ENCODE measurements around the gene TEAD1. TPM values are rescaled to one million over a fixed set of nuclear protein-coding genes. Genes with fewer than 3 reads are reported as not detected.

The TEAD1 gene
- total and polyA plus RNA-seq, 9 of the 15 experiments (the other 6 are each of a cell fraction or from before 2014, with no cell fraction given): 1.7 to 17.7 (median 10.8) TPM

DNA sequence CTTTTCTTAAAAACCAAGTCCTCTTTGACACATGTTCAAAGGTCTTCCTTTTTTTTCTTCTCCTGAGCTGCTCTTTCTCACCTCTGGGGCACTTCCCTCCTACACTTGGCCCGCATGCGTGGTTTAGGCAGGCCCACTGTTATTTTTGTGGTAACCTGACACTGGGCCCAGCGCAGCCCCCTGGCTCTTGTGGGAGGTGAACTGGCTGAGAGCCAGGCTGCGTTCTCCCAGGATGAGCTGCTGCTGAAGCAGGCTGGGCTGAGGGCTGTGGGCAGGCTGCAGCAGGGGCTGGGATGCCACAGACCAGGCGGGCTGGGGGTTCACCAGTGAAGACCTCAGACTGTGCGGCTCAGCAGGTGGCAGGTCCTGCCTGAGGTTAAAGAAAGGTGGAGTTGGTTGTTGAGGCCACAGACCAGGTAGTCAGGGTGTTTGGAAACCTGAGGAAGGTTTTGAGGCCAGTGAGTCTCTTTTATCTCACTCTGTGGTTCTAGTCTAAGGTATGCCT is 72.4 kb downstream of the TEAD1 start (continued):
- TF ChIP-seq, protein P1, sequence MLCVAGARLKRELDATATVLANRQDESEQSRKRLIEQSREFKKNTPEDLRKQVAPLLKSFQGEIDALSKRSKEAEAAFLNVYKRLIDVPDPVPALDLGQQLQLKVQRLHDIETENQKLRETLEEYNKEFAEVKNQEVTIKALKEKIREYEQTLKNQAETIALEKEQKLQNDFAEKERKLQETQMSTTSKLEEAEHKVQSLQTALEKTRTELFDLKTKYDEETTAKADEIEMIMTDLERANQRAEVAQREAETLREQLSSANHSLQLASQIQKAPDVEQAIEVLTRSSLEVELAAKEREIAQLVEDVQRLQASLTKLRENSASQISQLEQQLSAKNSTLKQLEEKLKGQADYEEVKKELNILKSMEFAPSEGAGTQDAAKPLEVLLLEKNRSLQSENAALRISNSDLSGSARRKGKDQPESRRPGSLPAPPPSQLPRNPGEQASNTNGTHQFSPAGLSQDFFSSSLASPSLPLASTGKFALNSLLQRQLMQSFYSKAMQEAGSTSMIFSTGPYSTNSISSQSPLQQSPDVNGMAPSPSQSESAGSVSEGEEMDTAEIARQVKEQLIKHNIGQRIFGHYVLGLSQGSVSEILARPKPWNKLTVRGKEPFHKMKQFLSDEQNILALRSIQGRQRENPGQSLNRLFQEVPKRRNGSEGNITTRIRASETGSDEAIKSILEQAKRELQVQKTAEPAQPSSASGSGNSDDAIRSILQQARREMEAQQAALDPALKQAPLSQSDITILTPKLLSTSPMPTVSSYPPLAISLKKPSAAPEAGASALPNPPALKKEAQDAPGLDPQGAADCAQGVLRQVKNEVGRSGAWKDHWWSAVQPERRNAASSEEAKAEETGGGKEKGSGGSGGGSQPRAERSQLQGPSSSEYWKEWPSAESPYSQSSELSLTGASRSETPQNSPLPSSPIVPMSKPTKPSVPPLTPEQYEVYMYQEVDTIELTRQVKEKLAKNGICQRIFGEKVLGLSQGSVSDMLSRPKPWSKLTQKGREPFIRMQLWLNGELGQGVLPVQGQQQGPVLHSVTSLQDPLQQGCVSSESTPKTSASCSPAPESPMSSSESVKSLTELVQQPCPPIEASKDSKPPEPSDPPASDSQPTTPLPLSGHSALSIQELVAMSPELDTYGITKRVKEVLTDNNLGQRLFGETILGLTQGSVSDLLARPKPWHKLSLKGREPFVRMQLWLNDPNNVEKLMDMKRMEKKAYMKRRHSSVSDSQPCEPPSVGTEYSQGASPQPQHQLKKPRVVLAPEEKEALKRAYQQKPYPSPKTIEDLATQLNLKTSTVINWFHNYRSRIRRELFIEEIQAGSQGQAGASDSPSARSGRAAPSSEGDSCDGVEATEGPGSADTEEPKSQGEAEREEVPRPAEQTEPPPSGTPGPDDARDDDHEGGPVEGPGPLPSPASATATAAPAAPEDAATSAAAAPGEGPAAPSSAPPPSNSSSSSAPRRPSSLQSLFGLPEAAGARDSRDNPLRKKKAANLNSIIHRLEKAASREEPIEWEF (CRISPR knock-in tag; IDR thresholded peaks at IDR 0.05): no peak
- TF ChIP-seq ZNF134 (CRISPR knock-in tag; conservative IDR thresholded peaks at IDR 0.05): no peak
- TF ChIP-seq, protein P2, sequence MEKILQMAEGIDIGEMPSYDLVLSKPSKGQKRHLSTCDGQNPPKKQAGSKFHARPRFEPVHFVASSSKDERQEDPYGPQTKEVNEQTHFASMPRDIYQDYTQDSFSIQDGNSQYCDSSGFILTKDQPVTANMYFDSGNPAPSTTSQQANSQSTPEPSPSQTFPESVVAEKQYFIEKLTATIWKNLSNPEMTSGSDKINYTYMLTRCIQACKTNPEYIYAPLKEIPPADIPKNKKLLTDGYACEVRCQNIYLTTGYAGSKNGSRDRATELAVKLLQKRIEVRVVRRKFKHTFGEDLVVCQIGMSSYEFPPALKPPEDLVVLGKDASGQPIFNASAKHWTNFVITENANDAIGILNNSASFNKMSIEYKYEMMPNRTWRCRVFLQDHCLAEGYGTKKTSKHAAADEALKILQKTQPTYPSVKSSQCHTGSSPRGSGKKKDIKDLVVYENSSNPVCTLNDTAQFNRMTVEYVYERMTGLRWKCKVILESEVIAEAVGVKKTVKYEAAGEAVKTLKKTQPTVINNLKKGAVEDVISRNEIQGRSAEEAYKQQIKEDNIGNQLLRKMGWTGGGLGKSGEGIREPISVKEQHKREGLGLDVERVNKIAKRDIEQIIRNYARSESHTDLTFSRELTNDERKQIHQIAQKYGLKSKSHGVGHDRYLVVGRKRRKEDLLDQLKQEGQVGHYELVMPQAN (IDR thresholded peaks at IDR 0.05; ENCODE audit: borderline replicate concordance): no peak
- TF ChIP-seq ETS2 (tag; IDR thresholded peaks at IDR 0.05; ENCODE audit: borderline replicate concordance, poor library complexity, severe bottlenecking): no peak
- no peak for TF ChIP-seq XRCC3 (IDR thresholded peaks at IDR 0.05)
- TF ChIP-seq, protein P3, sequence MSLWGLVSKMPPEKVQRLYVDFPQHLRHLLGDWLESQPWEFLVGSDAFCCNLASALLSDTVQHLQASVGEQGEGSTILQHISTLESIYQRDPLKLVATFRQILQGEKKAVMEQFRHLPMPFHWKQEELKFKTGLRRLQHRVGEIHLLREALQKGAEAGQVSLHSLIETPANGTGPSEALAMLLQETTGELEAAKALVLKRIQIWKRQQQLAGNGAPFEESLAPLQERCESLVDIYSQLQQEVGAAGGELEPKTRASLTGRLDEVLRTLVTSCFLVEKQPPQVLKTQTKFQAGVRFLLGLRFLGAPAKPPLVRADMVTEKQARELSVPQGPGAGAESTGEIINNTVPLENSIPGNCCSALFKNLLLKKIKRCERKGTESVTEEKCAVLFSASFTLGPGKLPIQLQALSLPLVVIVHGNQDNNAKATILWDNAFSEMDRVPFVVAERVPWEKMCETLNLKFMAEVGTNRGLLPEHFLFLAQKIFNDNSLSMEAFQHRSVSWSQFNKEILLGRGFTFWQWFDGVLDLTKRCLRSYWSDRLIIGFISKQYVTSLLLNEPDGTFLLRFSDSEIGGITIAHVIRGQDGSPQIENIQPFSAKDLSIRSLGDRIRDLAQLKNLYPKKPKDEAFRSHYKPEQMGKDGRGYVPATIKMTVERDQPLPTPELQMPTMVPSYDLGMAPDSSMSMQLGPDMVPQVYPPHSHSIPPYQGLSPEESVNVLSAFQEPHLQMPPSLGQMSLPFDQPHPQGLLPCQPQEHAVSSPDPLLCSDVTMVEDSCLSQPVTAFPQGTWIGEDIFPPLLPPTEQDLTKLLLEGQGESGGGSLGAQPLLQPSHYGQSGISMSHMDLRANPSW (CRISPR knock-in tag; IDR thresholded peaks at IDR 0.05): peak; percentile 61; the same call in 1 of the 2 replicates
- TF ChIP-seq ZBTB1 (CRISPR knock-in tag; IDR thresholded peaks at IDR 0.05; ENCODE audit: borderline replicate concordance, low read depth): no peak
- no peak for TF ChIP-seq ZNF583 (CRISPR knock-in tag; IDR thresholded peaks at IDR 0.05)
- TF ChIP-seq, protein P4, sequence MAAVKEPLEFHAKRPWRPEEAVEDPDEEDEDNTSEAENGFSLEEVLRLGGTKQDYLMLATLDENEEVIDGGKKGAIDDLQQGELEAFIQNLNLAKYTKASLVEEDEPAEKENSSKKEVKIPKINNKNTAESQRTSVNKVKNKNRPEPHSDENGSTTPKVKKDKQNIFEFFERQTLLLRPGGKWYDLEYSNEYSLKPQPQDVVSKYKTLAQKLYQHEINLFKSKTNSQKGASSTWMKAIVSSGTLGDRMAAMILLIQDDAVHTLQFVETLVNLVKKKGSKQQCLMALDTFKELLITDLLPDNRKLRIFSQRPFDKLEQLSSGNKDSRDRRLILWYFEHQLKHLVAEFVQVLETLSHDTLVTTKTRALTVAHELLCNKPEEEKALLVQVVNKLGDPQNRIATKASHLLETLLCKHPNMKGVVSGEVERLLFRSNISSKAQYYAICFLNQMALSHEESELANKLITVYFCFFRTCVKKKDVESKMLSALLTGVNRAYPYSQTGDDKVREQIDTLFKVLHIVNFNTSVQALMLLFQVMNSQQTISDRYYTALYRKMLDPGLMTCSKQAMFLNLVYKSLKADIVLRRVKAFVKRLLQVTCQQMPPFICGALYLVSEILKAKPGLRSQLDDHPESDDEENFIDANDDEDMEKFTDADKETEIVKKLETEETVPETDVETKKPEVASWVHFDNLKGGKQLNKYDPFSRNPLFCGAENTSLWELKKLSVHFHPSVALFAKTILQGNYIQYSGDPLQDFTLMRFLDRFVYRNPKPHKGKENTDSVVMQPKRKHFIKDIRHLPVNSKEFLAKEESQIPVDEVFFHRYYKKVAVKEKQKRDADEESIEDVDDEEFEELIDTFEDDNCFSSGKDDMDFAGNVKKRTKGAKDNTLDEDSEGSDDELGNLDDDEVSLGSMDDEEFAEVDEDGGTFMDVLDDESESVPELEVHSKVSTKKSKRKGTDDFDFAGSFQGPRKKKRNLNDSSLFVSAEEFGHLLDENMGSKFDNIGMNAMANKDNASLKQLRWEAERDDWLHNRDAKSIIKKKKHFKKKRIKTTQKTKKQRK (IDR thresholded peaks at IDR 0.05; ENCODE audit: borderline replicate concordance, low read depth, low read length): no peak
- TF ChIP-seq DMBX1 (CRISPR knock-in tag; IDR thresholded peaks at IDR 0.05; ENCODE audit: borderline replicate concordance): no peak
